Measurements from ENCODE around the gene TMEM187. TPM values are rescaled to one million over a fixed set of nuclear protein-coding genes. Genes with fewer than 3 reads are reported as not detected.

The TMEM187 gene
- total and polyA plus RNA-seq, 7 donors, result 2.2 to 7.8 (median 6.5) TPM

DNA sequence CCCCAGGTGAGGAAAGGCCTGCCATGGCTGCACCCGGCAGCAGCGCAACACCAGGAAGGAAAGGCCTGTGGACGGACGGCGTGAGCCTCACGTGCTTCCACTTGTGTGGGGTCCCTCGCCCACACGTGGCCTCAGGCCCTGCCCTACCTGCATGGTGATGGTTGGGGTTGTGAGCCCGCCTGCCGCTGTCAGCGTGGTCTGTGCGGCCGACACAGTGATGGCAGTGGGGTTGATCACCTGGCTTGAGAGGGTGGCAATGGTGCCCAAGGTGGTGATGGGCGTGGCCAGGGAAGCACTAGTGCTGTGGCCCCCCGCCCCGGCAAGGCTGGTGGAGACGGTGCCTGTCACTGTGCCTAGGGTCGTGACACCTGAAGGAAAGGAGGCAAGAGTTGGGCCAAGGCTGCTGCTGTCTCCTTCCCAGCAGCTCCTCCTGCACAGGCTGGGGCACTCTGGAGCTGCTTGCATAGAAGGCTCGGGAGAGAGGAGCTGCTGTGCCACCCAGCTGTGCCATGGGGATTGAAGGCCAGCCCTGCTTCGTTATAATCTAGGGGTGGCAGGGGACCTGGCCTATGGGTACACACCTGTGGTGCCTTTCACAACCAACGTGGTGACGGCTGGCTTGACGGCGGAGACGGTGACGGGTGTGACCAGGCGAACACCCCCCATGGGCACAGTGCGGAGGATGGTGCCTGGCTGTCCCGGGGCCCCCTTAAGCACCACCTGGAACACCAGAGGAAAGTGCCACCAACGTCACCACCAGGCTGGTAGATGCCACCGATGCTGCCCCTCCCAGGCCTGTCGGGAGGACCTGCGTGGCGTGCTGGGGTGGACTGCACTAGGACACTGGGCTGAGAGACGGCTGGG lies 16.3 kb upstream of the TMEM187 start:
- peaks cover 0 to 99% of the 10 kb centered on the region in 2 donors for H3K36me3 ChIP-seq (ENCODE audit: insufficient read depth in 1 of 2, low read depth in 1 of 2)
- no peak overlapping the region for H3K4me3 ChIP-seq
- TF ChIP-seq, protein P1, sequence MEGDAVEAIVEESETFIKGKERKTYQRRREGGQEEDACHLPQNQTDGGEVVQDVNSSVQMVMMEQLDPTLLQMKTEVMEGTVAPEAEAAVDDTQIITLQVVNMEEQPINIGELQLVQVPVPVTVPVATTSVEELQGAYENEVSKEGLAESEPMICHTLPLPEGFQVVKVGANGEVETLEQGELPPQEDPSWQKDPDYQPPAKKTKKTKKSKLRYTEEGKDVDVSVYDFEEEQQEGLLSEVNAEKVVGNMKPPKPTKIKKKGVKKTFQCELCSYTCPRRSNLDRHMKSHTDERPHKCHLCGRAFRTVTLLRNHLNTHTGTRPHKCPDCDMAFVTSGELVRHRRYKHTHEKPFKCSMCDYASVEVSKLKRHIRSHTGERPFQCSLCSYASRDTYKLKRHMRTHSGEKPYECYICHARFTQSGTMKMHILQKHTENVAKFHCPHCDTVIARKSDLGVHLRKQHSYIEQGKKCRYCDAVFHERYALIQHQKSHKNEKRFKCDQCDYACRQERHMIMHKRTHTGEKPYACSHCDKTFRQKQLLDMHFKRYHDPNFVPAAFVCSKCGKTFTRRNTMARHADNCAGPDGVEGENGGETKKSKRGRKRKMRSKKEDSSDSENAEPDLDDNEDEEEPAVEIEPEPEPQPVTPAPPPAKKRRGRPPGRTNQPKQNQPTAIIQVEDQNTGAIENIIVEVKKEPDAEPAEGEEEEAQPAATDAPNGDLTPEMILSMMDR (IDR thresholded peaks at IDR 0.05), result no peak
- no peaks in the 10 kb centered on the region for H3K27me3 ChIP-seq (ENCODE audit: insufficient read depth in 3 of 3, low read length in 2 of 3)
- no peaks in the 10 kb centered on the region for H3K4me1 ChIP-seq
- H3K9me3 ChIP-seq, result no peaks in the 10 kb centered on the region
- intact Hi-C loops (cut with DNase I), result no loop called here
- 86 to 89% (median 87%) methylated on average over 23 to 35 of the region's 35 CpGs for WGBS, 3 donors
- ATAC-seq, result no peak
- peak in 1 of 2 donors; percentile 42 for DNase-seq
- H3K27ac ChIP-seq, result no peak overlapping the region

DNA sequence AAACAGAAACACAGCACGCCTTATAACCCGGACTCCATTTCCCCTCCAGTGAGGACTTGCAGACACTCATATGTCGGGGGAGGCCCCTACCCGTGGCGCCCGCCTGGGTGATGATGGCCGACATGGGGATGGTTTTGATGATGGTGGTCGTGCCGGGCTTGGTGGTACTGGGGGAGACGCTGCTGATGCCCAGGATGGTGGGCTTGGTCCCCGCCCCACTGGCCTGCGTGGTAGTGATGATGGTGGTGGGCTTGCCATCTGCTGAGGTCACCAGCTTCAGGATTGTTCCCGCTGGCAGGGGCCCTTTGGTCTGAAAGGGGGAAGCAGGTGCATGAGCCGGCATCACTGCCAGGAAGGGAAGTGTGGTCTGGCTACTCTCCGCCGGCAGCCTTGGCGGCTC lies 15.3 kb upstream of the TMEM187 start:
- DNase-seq (no peak), ATAC-seq (no peak)
- H3K27me3 ChIP-seq (ENCODE audit: insufficient read depth in 3 of 3, low read length in 2 of 3), result no peaks in the 10 kb centered on the region
- 64 to 80% (median 67%) methylated on average over 9 to 17 of the region's 17 CpGs for WGBS, 3 donors
- TF ChIP-seq, protein P1 (IDR thresholded peaks at IDR 0.05), result no peak
- no peak overlapping the region for H3K4me3 ChIP-seq
- H3K27ac ChIP-seq, result no peak overlapping the region
- no peaks in the 10 kb centered on the region for H3K4me1 ChIP-seq
- intact Hi-C loops (cut with DNase I), result no loop called here
- no peaks in the 10 kb centered on the region for H3K9me3 ChIP-seq
- peaks cover 0 to 99% of the 10 kb centered on the region in 2 donors for H3K36me3 ChIP-seq (ENCODE audit: insufficient read depth in 1 of 2, low read depth in 1 of 2)

GRCh38 chrX:153958605-153959004 lies 13.9 kb upstream of the TMEM187 start:
- DNase-seq (peak in 1 of 2 donors; percentile 44), ATAC-seq (no peak)
- Histone ChIP-seq H3K4me1 (no peaks in the 10 kb centered on the region), H3K27me3 (ENCODE audit: insufficient read depth in 3 of 3, low read length in 2 of 3) (no peaks in the 10 kb centered on the region), H3K36me3 (ENCODE audit: insufficient read depth in 1 of 2, low read depth in 1 of 2) (peaks cover 2 to 100% of the 10 kb centered on the region in 2 donors), H3K27ac (no peak overlapping the region), H3K9me3 (no peaks in the 10 kb centered on the region), H3K4me3 (no peak overlapping the region)
- TF ChIP-seq, protein P1 (IDR thresholded peaks at IDR 0.05), result no peak
- intact Hi-C loops (cut with DNase I), result no loop called here
- 89 to 92% (median 92%) methylated on average over 6 to 14 of the region's 14 CpGs for WGBS, 3 donors

DNA sequence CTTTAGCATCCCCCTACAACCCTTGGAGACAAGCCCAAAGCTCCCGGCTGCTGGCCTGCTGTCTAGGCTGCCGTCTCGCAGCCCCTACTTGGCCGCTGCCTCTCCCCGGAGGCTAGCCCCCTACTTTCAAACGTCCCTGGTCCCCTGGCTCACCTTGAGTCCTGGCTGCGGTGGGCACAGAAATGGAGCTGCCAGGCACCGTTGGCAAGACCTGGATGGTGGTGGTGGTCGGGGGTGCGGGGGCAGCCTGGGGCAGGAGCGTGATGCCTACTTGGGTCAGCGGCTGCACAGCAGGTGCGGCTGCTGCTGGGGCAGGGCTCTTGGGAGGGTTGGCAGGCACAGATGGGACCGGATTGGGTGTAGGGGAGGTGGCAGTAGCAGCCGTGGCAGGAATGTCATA lies 12.9 kb upstream of the TMEM187 start:
- H3K27ac ChIP-seq, result no peak overlapping the region
- peaks cover 2 to 99% of the 10 kb centered on the region in 2 donors for H3K36me3 ChIP-seq (ENCODE audit: insufficient read depth in 1 of 2, low read depth in 1 of 2)
- no peak for DNase-seq
- no peaks in the 10 kb centered on the region for H3K9me3 ChIP-seq
- H3K4me3 ChIP-seq, result no peak overlapping the region
- no peak for ATAC-seq
- H3K27me3 ChIP-seq (ENCODE audit: insufficient read depth in 3 of 3, low read length in 2 of 3), result no peaks in the 10 kb centered on the region
- TF ChIP-seq, protein P1 (IDR thresholded peaks at IDR 0.05), result no peak
- WGBS, 3 donors, result 75 to 94% (median 91%) methylated on average over 9 to 15 of the region's 15 CpGs
- H3K4me1 ChIP-seq, result peaks cover 3% of the 10 kb centered on the region
- intact Hi-C loops (cut with DNase I), result no loop called here
